ENCODE results near the gene HIRIP3.
"Not testable (repeated sequence)": the region's sequence is repeated elsewhere in the genome, so short reads cannot be mapped to it uniquely, and the experiment has no call there.

HIRIP3 gene

DNA sequence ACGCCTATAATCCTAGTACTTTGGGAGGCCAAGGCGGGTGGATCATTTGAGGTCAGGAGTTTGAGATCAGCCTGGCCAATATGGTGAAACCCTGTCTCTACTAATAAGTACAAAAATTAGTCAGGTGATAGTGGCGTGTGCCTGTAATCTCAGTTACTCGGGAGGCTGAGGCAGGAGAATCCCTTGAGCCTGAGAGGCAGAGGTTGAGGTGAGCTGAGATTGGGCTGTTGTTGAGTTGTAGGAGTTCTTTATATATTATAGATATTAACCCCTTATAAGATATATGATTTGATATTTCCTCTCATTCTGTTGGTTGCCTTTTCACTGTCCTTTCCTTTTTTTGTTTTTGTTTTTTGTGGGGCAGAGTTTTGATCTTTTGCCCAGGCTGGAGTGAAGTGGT lies 35.6 kb downstream of the HIRIP3 start:
- DNase-seq (ENCODE audit: low read depth): not testable (repeated sequence)

DNA sequence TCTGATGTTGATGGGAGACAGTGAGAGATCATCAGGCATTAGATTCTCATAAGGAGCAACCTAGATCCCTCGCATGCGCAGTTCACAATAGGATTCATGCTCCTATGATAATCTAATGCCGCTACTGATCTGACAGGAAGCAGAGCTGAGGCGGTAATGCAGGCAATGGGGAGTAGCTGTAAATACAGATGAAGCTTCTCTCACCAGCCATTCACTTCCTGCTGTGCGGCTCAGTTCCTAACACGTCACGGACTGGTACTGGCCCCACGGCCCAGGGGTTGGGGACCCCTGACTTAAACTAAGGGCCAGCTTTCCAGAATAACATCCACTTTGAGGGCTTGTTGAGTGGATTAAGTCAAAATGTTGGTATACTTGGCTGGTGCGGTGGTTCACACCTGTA lies 36.1 kb downstream of the HIRIP3 start:
- DNase-seq (ENCODE audit: low read depth): no peak

GRCh38 chr16:29958756-29959155 lies 36.7 kb downstream of the HIRIP3 start:
- DNase-seq (ENCODE audit: low read depth): no peak

- no peak for DNase-seq (ENCODE audit: low read depth)
Measured at GRCh38 chr16:29951625-29952365, 43.6 kb downstream of the HIRIP3 start.

GRCh38 chr16:29950806-29951461 lies 44.5 kb downstream of the HIRIP3 start:
- no peak for DNase-seq (ENCODE audit: low read depth)

DNA sequence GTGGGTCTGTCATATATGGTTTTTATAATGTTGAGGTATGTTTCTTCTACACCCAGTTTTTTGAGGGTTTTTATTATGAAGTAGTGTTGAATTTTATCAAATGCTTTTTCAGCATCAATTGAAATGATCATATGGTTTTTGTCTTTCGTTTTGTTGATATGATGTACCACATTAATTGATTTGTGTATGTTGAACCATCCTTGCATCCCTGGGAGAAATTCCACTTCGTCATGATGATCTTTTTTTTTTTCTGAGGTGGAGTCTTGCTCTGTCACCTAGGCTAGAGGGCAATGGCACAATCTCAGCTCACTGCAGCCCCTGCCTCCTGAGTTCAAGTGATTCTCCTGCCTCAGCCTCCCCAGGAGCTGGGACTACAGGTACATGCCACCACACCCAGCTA lies 47.5 kb downstream of the HIRIP3 start:
- DNase-seq (ENCODE audit: low read depth): no peak

DNA sequence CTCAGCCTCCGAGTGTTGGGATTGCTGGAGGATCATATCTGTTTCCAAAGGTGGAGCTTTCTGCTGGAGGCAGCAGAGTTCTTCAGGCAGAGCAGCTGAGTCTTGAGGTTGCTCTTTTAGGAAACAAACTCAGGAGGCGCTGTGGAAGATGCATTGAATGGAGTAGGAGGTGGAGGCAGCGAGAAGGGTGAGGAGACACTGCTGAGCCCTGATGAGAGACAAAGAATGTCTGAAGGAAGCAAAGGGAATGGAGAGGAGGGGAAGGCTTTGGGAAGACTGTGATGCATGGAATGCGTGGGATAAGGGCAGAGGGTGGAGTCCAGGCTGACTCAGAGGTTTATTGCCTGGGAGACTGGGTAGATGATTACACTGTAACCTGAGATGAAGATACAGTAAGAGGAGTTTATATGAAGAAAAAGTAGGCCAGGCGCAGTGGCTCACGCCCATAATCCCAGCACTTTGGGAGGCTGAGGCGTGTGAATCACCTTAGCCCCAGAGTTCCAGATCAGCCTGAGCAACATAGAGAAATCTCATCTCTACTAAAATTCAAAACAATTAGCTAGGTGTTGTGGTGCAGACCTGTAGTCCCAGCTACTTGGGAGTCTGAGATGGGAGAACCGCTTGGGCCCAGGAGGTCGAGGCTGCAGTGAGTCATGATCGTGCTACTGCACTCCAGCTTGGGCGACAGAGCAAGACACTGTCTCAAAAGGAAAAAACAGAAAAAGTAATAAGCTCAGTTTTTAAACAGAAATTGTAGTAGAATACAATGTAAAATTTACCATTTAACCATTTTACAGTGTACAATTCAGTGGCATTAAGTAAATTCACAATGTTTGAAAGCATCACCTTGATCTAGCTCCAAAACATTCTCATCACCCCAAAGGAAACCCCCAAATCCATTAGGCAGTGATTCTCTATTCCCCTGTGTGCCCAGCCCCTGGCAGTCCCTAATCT lies 51.3 kb downstream of the HIRIP3 start:
- DNase-seq (ENCODE audit: low read depth): no peak

All from T follicular helper cell (primary cell).